HepG2 (cell line): ENCODE data around the gene VNN1. TPM values are rescaled to one million over a fixed set of nuclear protein-coding genes. Genes with fewer than 3 reads are reported as not detected.

Experiments used
- ATAC-seq: fragments of 200-7000 bp; cut with Tn5 transposase; 3 replicates; pipeline ENCODE4 v1.9.1; 2020; ENCODE audit warnings: mild to moderate bottlenecking, moderate library complexity
- BruUV-seq: library from RNA; stranded (reverse); fragments of 400-500 nt; replicated peaks from 2 replicates; lab custom pipeline; 2021; lab: Mats Ljungman, UMichigan
- CTCF ChIA-PET: fragments of 300-600 bp; formaldehyde crosslinking; extraction: SDS; loops from one replicate; lab custom pipeline; 2021; ENCODE audit warnings: low total read pairs, inconsistent platforms, low intra/inter-chr PET ratio; lab: Yijun Ruan, JAX
- POLR2A ChIA-PET: fragments of 350-600 bp; sonication (Branson Sonifier 250); formaldehyde crosslinking; loops from one replicate; lab custom pipeline; 2020; ENCODE audit warnings: antibody characterized with exemption, inconsistent platforms; lab: Yijun Ruan, JAX
- DNase-seq: peaks from one replicate; pipeline ENCODE4 v3.0.0-alpha.2; 2015; ENCODE audit warnings: low spot score
- FAIRE-seq: peaks from 3 replicates; lab custom pipeline; 2011; peaks lifted over from hg19 to GRCh38; lab: Jason Lieb, UNC
- H2AFZ ChIP-seq: one replicate; pipeline ENCODE4 v1.6.1; 2011; ENCODE audit warnings: low read length, inconsistent platforms
- H3K27ac ChIP-seq: fragments of 300-600 bp; 3 replicates; pipeline ENCODE4 v1.8.0; 2011; ENCODE audit warnings: mixed run types, mild to moderate bottlenecking, mixed read lengths, low read length, inconsistent platforms; ENCODE audit not compliant: insufficient read depth; ENCODE audit errors: extremely low read length
- H3K27me3 ChIP-seq, 2 experiments: fragments of 200-600 bp in 1 of 2; 2 replicates in 1 of 2; 3 replicates in 1 of 2; pipeline versions ENCODE4 v1.6.0 to v1.8.0; 2011; ENCODE audit warnings: low read length in 2 of 2, mild to moderate bottlenecking in 2 of 2, moderate library complexity in 2 of 2, inconsistent platforms in 1 of 2; ENCODE audit not compliant: insufficient read depth in 2 of 2, control insufficient read depth in 1 of 2
- H3K36me3 ChIP-seq, 2 experiments: fragments of 200-600 bp in 1 of 2; replicated peaks in 1 of 2; 2 replicates in 1 of 2; 3 replicates in 1 of 2; pipeline versions ENCODE4 v1.5.1 to v1.8.0; 2011; ENCODE audit warnings: low read length in 2 of 2, inconsistent platforms in 1 of 2; ENCODE audit not compliant: insufficient read depth in 2 of 2, control insufficient read depth in 1 of 2
- H3K4me1 ChIP-seq: 2 replicates; pipeline ENCODE4 v1.5.1; 2012; ENCODE audit warnings: low read length, inconsistent platforms; ENCODE audit not compliant: insufficient read depth
- H3K4me2 ChIP-seq: 2 replicates; pipeline ENCODE4 v1.6.0; 2011; ENCODE audit warnings: low read depth, low read length, inconsistent platforms
- H3K4me3 ChIP-seq, 3 experiments: fragments of 200-600 bp in 1 of 3; sonication (generic), shearing (Covaris generic) in 1 of 3; replicated peaks in 1 of 3; 2 replicates each; pipeline ENCODE4 v1.5.1; 2011 to 2016; ENCODE audit warnings: low read length in 3 of 3, inconsistent platforms in 2 of 3, low read depth in 2 of 3, mild to moderate bottlenecking in 2 of 3, control low read depth in 1 of 3, mixed read lengths in 1 of 3; ENCODE audit not compliant: insufficient read depth in 1 of 3
- H3K79me2 ChIP-seq: one replicate; pipeline ENCODE4 v1.6.1; 2011; ENCODE audit warnings: low read length, inconsistent platforms; ENCODE audit not compliant: insufficient read depth
- H3K9ac ChIP-seq: 2 replicates; pipeline ENCODE4 v1.6.0; 2011; ENCODE audit warnings: mild to moderate bottlenecking, low read depth, low read length, inconsistent platforms; ENCODE audit not compliant: insufficient read depth
- H3K9me3 ChIP-seq: 2 replicates; pipeline ENCODE4 v1.5.1; 2012; ENCODE audit warnings: mild to moderate bottlenecking, low read length
- H4K20me1 ChIP-seq: 2 replicates; pipeline ENCODE4 v1.6.0; 2011; ENCODE audit warnings: inconsistent platforms, mild to moderate bottlenecking, low read length, moderate library complexity; ENCODE audit not compliant: insufficient read depth
- ARID5B ChIP-seq: IDR thresholded peaks from 2 replicates; pipeline ENCODE4 v1.4.0; 2020; ENCODE audit warnings: mild to moderate bottlenecking, missing genetic modification reagents
- FIP1L1 ChIP-seq: fragments of 200-400 bp; formaldehyde crosslinking; IDR thresholded peaks from 2 replicates; pipeline ENCODE4 v1.6.1; 2018; ENCODE audit warnings: low read depth, mild to moderate bottlenecking, low read length, moderate library complexity, borderline replicate concordance; ENCODE audit not compliant: insufficient read depth
- FOSL2 ChIP-seq: sonication (generic); formaldehyde crosslinking; IDR thresholded peaks from 2 replicates; pipeline ENCODE4 v1.4.0; 2020; ENCODE audit warnings: missing genetic modification reagents
- FOXM1 ChIP-seq: sonication (generic); formaldehyde crosslinking; IDR thresholded peaks from 2 replicates; pipeline ENCODE4 v1.5.0; 2020; ENCODE audit warnings: missing genetic modification reagents
- GLI4 ChIP-seq: sonication (generic); formaldehyde crosslinking; IDR thresholded peaks from 2 replicates; pipeline ENCODE4 v1.5.1; 2020; ENCODE audit warnings: missing genetic modification reagents, mild to moderate bottlenecking, moderate library complexity, borderline replicate concordance
- GTF3A ChIP-seq: sonication (generic); formaldehyde crosslinking; conservative IDR thresholded peaks from 2 replicates; pipeline ENCODE4 v1.4.0; 2020; ENCODE audit warnings: mild to moderate bottlenecking, missing genetic modification reagents
- JUND ChIP-seq: sonication (generic); formaldehyde crosslinking; IDR thresholded peaks from 2 replicates; pipeline ENCODE4 v1.8.0; 2022; ENCODE audit warnings: mild to moderate bottlenecking, missing genetic modification reagents
- SRSF4 ChIP-seq: fragments of 200-400 bp; formaldehyde crosslinking; IDR thresholded peaks from one replicate; pipeline ENCODE4 v1.6.1; 2018; ENCODE audit warnings: mild to moderate bottlenecking, low read depth, low read length, moderate library complexity; ENCODE audit not compliant: poor library complexity, severe bottlenecking
- TAF1 ChIP-seq: sonication (generic); formaldehyde crosslinking; IDR thresholded peaks from 2 replicates; pipeline ENCODE4 v1.4.0; 2020; ENCODE audit warnings: missing genetic modification reagents
- TARDBP ChIP-seq: sonication (generic); formaldehyde crosslinking; IDR thresholded peaks from 2 replicates; pipeline ENCODE4 v1.8.0; 2022; ENCODE audit warnings: mild to moderate bottlenecking, missing genetic modification reagents
- ZNF432 ChIP-seq: sonication (generic); formaldehyde crosslinking; IDR thresholded peaks from 2 replicates; pipeline ENCODE4 v1.5.0; 2020; ENCODE audit warnings: missing genetic modification reagents, mild to moderate bottlenecking, borderline replicate concordance
- ZNF589 ChIP-seq: sonication (generic); formaldehyde crosslinking; conservative IDR thresholded peaks from 2 replicates; pipeline ENCODE4 v1.8.0; 2022; ENCODE audit warnings: mild to moderate bottlenecking, moderate library complexity, missing genetic modification reagents
- ZNF713 ChIP-seq: sonication (generic); formaldehyde crosslinking; IDR thresholded peaks from 2 replicates; pipeline ENCODE4 v1.4.0; 2020; ENCODE audit warnings: mild to moderate bottlenecking, missing genetic modification reagents
- ZNF782 ChIP-seq: sonication (generic); formaldehyde crosslinking; IDR thresholded peaks from 2 replicates; pipeline ENCODE4 v1.4.0; 2020; ENCODE audit warnings: missing genetic modification reagents, mild to moderate bottlenecking, borderline replicate concordance
- WGBS: methylation state at CpG from one replicate; pipeline ENCODE4 v1.1.6; 2017; ENCODE audit warnings: low lambda C conversion rate; 5-methylcytosine and 5-hydroxymethylcytosine counted together
- in situ Hi-C: cut with HindIII; loops from 2 replicates; pipeline ENCODE4 v1.10.0; 2017; ENCODE audit warnings: low pct_unique_long_range_greater_than_20kb; ENCODE audit not compliant: extremely low pct_ligation_motif_present
- intact Hi-C: fragments of 100-400 bp; cut with micrococcal nuclease; formaldehyde crosslinking; loops from one replicate; pipeline ENCODE4 v1.10.0; 2022; ENCODE audit not compliant: unreplicated experiment
- polyA plus RNA-seq, 8 experiments: library from polyadenylated mRNA; depleted of rRNA in 3 of 8; stranded (reverse) in 7 of 8; unstranded in 1 of 8; fragments of >200 nt; fragmentation: Illumina TruSeq in 4 of 8; extraction: Trizol in 4 of 8; gene quantifications; 2 replicates each; pipeline versions ENCODE4 v1.2.1 to v1.2.3, GENCODE V29; 2011 to 2016; ENCODE audit warnings: low read depth in 4 of 8, missing spikeins in 1 of 8, mixed read lengths in 1 of 8; ENCODE audit not compliant: insufficient read depth in 1 of 8
- total RNA-seq, 5 experiments: library from RNA; depleted of rRNA; stranded (reverse); fragments of >200 nt; fragmentation: Illumina TruSeq; extraction: Trizol; gene quantifications; 2 replicates each; pipeline ENCODE4 v1.2.3, GENCODE V29; 2016; ENCODE audit warnings: low read depth in 1 of 5

The VNN1 gene
- total and polyA plus RNA-seq, 2 of the 13 experiments (the other 11 are each of a cell fraction or from before 2014, with no cell fraction given): 0.62 to 4.0 TPM

GRCh38 chr6:132686531-132686930 lies 27.3 kb downstream of the VNN1 start:
- TF ChIP-seq ZNF713: no peak
- no peak for TF ChIP-seq ARID5B (CRISPR knock-in tag)
- no peak for TF ChIP-seq ZNF782 (CRISPR knock-in tag)
- no peak for TF ChIP-seq FIP1L1
- no peak for TF ChIP-seq FOXM1 (CRISPR knock-in tag)
- TF ChIP-seq GTF3A (CRISPR knock-in tag): no peak
- TF ChIP-seq ZNF589 (CRISPR knock-in tag): no peak
- no peak for TF ChIP-seq TAF1 (CRISPR knock-in tag)
- no peak for TF ChIP-seq ZNF432
- TF ChIP-seq TARDBP: no peak
- no peak for TF ChIP-seq JUND
- TF ChIP-seq FOSL2 (CRISPR knock-in tag): no peak
- TF ChIP-seq GLI4: no peak
- TF ChIP-seq SRSF4: no peak
- no peaks in the 10 kb centered on the region for H3K4me1 ChIP-seq
- no peak for DNase-seq
- no peak overlapping the region for H3K4me3 ChIP-seq
- POLR2A ChIA-PET: no interaction called here
- 34% methylated on average over 3 of the region's 3 CpGs for WGBS
- no peak for FAIRE-seq
- no peak overlapping the region for H2AFZ ChIP-seq
- no peaks in the 10 kb centered on the region for H3K79me2 ChIP-seq
- no peak overlapping the region for H3K27ac ChIP-seq
- CTCF ChIA-PET: no interaction called here
- H3K36me3 ChIP-seq: no peaks in the 10 kb centered on the region
- no peak overlapping the region for H3K9ac ChIP-seq
- BruUV-seq: no TSS peak
- H4K20me1 ChIP-seq: no peaks in the 10 kb centered on the region
- H3K9me3 ChIP-seq: no peaks in the 10 kb centered on the region
- in situ Hi-C loops: no loop called here
- intact Hi-C loops: no loop called here
- ATAC-seq: no peak
- no peak overlapping the region for H3K4me2 ChIP-seq
- peaks cover 1 to 6% of the 10 kb centered on the region in 2 experiments; a peak in 1 of 5 replicates for H3K27me3 ChIP-seq
